HCT116 (cell line): ENCODE data around the gene BEGAIN. TPM values are rescaled to one million over a fixed set of nuclear protein-coding genes. Genes with fewer than 3 reads are reported as not detected.

Experiments
- ATAC-seq: fragments of 200-7000 bp; cut with Tn5 transposase; 2 replicates; pipeline ENCODE4 v1.9.1; 2020; ENCODE audit warnings: mild to moderate bottlenecking, moderate library complexity
- BruUV-seq: library from RNA; stranded (reverse); fragments of 400-500 nt; replicated peaks from 2 replicates; lab custom pipeline; 2021; lab: Mats Ljungman, UMichigan
- CTCF ChIA-PET: fragments of 300-600 bp; sonication (Branson Sonifier 250); formaldehyde crosslinking; loops from one replicate; lab custom pipeline; 2021; ENCODE audit warnings: antibody characterized with exemption; lab: Charles Lee
- POLR2A ChIA-PET: fragments of 300-600, 350-600 bp; sonication (Branson Sonifier 250); formaldehyde crosslinking; loops from one replicate; lab custom pipeline; 2021; ENCODE audit warnings: antibody characterized with exemption; lab: Charles Lee
- RAD21 ChIA-PET, 2 experiments: fragments of 300-600 bp; sonication (Branson Sonifier 250); formaldehyde crosslinking; loops; one replicate each; lab custom pipeline; 2023; ENCODE audit warnings: low total read pairs in 2 of 2; ENCODE audit not compliant: uncharacterized antibody in 2 of 2, unreplicated experiment in 2 of 2, low non-redundant PET in 1 of 2; lab: Charles Lee
- DNase-seq: peaks from one replicate; pipeline ENCODE4 v3.0.0-alpha.2; 2010; ENCODE audit warnings: low read depth, low spot score
- H2AFZ ChIP-seq: fragments of 200-600 bp; shearing (Covaris generic), sonication (generic); 2 replicates; pipeline ENCODE4 v1.6.1; 2017; ENCODE audit warnings: low read depth, mixed run types, mixed read lengths, antibody characterized with exemption, low read length; ENCODE audit not compliant: poor library complexity, severe bottlenecking
- H3K27ac ChIP-seq: 2 replicates; pipeline ENCODE4 v1.5.1; 2012; ENCODE audit warnings: low read depth, low read length
- H3K27me3 ChIP-seq: fragments of 200-600 bp; sonication (generic); 2 replicates; pipeline ENCODE4 v1.6.1; 2016; ENCODE audit warnings: mixed run types, low read length, mixed read lengths; ENCODE audit not compliant: insufficient read depth
- H3K36me3 ChIP-seq, 2 experiments: fragments of 200-500 bp in 1 of 2; fragments of 200-600 bp in 1 of 2; sonication (Bioruptor generic) in 1 of 2; sonication (generic) in 1 of 2; 2 replicates each; pipeline versions ENCODE4 v1.5.1 to v1.6.1; 2014 to 2016; ENCODE audit warnings: low read length in 2 of 2, inconsistent platforms in 1 of 2, mixed read lengths in 1 of 2, mixed run types in 1 of 2; ENCODE audit not compliant: insufficient read depth in 2 of 2, control insufficient read depth in 1 of 2
- H3K4me1 ChIP-seq, 2 experiments: fragments of 200-600 bp in 1 of 2; sonication (generic) in 1 of 2; 2 replicates each; pipeline versions ENCODE4 v1.5.1 to v1.6.1; 2012 to 2017; ENCODE audit warnings: low read length in 2 of 2, inconsistent platforms in 1 of 2, mild to moderate bottlenecking in 1 of 2, mixed read lengths in 1 of 2, mixed run types in 1 of 2, moderate library complexity in 1 of 2; ENCODE audit not compliant: insufficient read depth in 2 of 2, control insufficient read depth in 1 of 2
- H3K4me2 ChIP-seq: fragments of 200-600 bp; sonication (generic); 2 replicates; pipeline ENCODE4 v1.6.1; 2017; ENCODE audit warnings: mixed run types, low read length, mixed read lengths
- H3K4me3 ChIP-seq, 2 experiments: fragments of 200-600 bp in 1 of 2; sonication (generic) in 1 of 2; replicated peaks in 1 of 2; 2 replicates each; pipeline ENCODE4 v1.5.1; 2011 to 2016; ENCODE audit warnings: low read length in 2 of 2, control low read depth in 1 of 2, low read depth in 1 of 2, mild to moderate bottlenecking in 1 of 2, mixed read lengths in 1 of 2, mixed run types in 1 of 2
- H3K79me2 ChIP-seq: fragments of 200-600 bp; sonication (generic); 2 replicates; pipeline ENCODE4 v1.6.1; 2017; ENCODE audit warnings: mild to moderate bottlenecking, mixed run types, low read length, moderate library complexity, mixed read lengths; ENCODE audit not compliant: insufficient read depth
- H3K9ac ChIP-seq: fragments of 200-600 bp; sonication (generic); 2 replicates; pipeline ENCODE4 v1.6.1; 2016; ENCODE audit warnings: low read length, mixed read lengths
- H3K9me2 ChIP-seq: fragments of 200-600 bp; sonication (generic), shearing (Covaris generic); 2 replicates; pipeline ENCODE4 v1.6.1; 2017; ENCODE audit warnings: mixed run types, mild to moderate bottlenecking, moderate library complexity; ENCODE audit not compliant: insufficient read depth
- H3K9me3 ChIP-seq, 2 experiments: fragments of 200-500 bp in 1 of 2; fragments of 200-600 bp in 1 of 2; sonication (Bioruptor generic) in 1 of 2; sonication (generic) in 1 of 2; 2 replicates each; pipeline ENCODE4 v1.6.1; 2014 to 2017; ENCODE audit warnings: low read length in 2 of 2, mixed read lengths in 2 of 2, inconsistent platforms in 1 of 2, low read depth in 1 of 2, mild to moderate bottlenecking in 1 of 2, mixed run types in 1 of 2, moderate library complexity in 1 of 2; ENCODE audit not compliant: control insufficient read depth in 1 of 2, insufficient read depth in 1 of 2
- H4K20me1 ChIP-seq: fragments of 200-600 bp; sonication (generic), shearing (Covaris generic); 2 replicates; pipeline ENCODE4 v1.6.1; 2017; ENCODE audit warnings: mixed run types, mild to moderate bottlenecking, moderate library complexity; ENCODE audit not compliant: insufficient read depth
- CEBPB ChIP-seq: IDR thresholded peaks from 2 replicates; pipeline ENCODE4 v1.6.1; 2012; ENCODE audit warnings: low read depth
- EGR1 ChIP-seq: IDR thresholded peaks from 2 replicates; pipeline ENCODE4 v1.6.1; 2012; ENCODE audit warnings: low read depth
- ELF1 ChIP-seq: IDR thresholded peaks from 2 replicates; pipeline ENCODE4 v1.6.1; 2012; ENCODE audit warnings: low read depth, borderline replicate concordance
- EZH2 ChIP-seq: fragments of 200-600 bp; sonication (generic); IDR thresholded peaks from 2 replicates; pipeline ENCODE4 v1.6.1; 2017; ENCODE audit warnings: antibody characterized with exemption, mixed run types
- EZH2phosphoT487 ChIP-seq: fragments of 200-600 bp; IDR thresholded peaks from 2 replicates; pipeline ENCODE4 v1.6.1; 2018; ENCODE audit warnings: antibody characterized with exemption, borderline replicate concordance
- RAD21 ChIP-seq: IDR thresholded peaks from 2 replicates; pipeline ENCODE4 v1.6.1; 2012; ENCODE audit warnings: low read depth, mild to moderate bottlenecking
- REST ChIP-seq: IDR thresholded peaks from 2 replicates; pipeline ENCODE4 v1.6.1; 2012; ENCODE audit warnings: low read depth
- SIN3A ChIP-seq: IDR thresholded peaks from 2 replicates; pipeline ENCODE4 v1.6.1; 2012; ENCODE audit warnings: low read depth
- SP1 ChIP-seq: IDR thresholded peaks from 2 replicates; pipeline ENCODE4 v1.6.1; 2012; ENCODE audit warnings: low read depth
- TCF7L2 ChIP-seq: IDR thresholded peaks from 2 replicates; pipeline ENCODE4 v1.7.0; 2011; ENCODE audit warnings: borderline replicate concordance, inconsistent platforms; ENCODE audit not compliant: insufficient read depth, insufficient read length; ENCODE audit errors: extremely low read depth
- ZFX ChIP-seq: fragments of 450-650 bp; IDR thresholded peaks from 2 replicates; pipeline ENCODE4 v1.6.1; 2017
- ZNF274 ChIP-seq: fragments of 200-500 bp; sonication (Bioruptor generic); IDR thresholded peaks from 2 replicates; pipeline ENCODE4 v1.6.1; 2014; ENCODE audit warnings: mild to moderate bottlenecking, low read depth, low read length, inconsistent platforms
- intact Hi-C: fragments of 100-400 bp; cut with micrococcal nuclease; formaldehyde crosslinking; loops from 2 replicates; pipeline ENCODE4 v1.10.0; 2022
- total RNA-seq: library from RNA; stranded (reverse); gene quantifications from one replicate; pipeline ENCODE4 v1.2.1, GENCODE V29; 2021; ENCODE audit not compliant: unreplicated experiment

BEGAIN gene
- total RNA-seq, 1 experiment from 2014 or later = 8.5 TPM

GRCh38 chr14:100574642-100575031 lies 12.6 kb downstream of the BEGAIN start:
- Histone ChIP-seq H3K4me2 (no peak overlapping the region), H3K27ac (no peak overlapping the region), H3K79me2 (no peaks in the 10 kb centered on the region), H3K4me1 (peaks cover 0 to 6% of the 10 kb centered on the region in 2 experiments; a peak in 1 of 4 replicates), H3K9ac (no peak overlapping the region), H2AFZ (no peak overlapping the region)
- no TSS peak for BruUV-seq
- DNase-seq (no peak), ATAC-seq (no peak)
- ChIA-PET RAD21 (no interaction called here), CTCF (no interaction called here)
- intact Hi-C loops = no loop called here
- TF ChIP-seq EZH2 = no peak
- no peak for TF ChIP-seq RAD21
- TF ChIP-seq ZNF274 = no peak
- TF ChIP-seq SP1 = no peak
- no peak for TF ChIP-seq EGR1
- no peak for TF ChIP-seq ELF1
- no peak for TF ChIP-seq TCF7L2
- no peak for TF ChIP-seq SIN3A
- no peak for TF ChIP-seq CEBPB
- no peak for TF ChIP-seq ZFX
- no peak for TF ChIP-seq EZH2phosphoT487
- no peak for TF ChIP-seq REST
- TF ChIP-seq, all 23 proteins: peak for 0
- Histone ChIP-seq H4K20me1 (no peaks in the 10 kb centered on the region), H3K4me3 (no peak overlapping the region), H3K9me3 (no peaks in the 10 kb centered on the region), H3K27me3 (no peaks in the 10 kb centered on the region), H3K9me2 (no peaks in the 10 kb centered on the region), H3K36me3 (no peaks in the 10 kb centered on the region)
- POLR2A ChIA-PET = no interaction called here
